ENCODE results near the gene TMEM217.

DNA sequence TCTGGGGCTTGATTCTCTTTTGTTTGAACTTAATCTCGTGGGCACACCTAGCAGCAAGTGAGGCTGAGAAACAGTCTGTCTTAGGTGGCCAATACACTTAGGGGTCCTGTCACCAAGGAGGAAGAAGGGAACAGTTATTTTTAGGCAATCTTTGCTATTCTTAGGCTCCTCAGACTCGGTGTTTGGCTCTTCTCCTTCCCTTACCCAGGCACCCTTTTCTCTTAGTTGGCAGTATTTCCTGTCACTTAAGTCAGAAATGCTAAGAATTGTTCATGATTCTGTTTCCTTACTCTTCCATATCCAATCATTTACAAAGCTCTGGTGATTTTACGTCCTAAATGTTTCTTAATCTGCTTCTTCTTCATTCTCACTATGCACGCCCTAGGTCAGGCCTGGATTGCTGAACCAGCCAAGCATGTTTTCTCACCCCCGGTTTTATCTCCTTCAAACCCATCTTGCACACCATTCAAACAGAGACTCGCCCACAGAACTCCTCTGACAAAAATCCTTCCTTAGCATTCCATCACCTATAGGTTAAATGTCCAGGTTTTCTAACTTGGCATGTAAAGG, 45.2 kb upstream of the TMEM217 start:
- TF ChIP-seq CTCF (IDR thresholded peaks at IDR 0.05) (no peak), EZH2 (IDR thresholded peaks at IDR 0.05; ENCODE audit: borderline replicate concordance, insufficient read depth, low read depth, low read length, poor library complexity, severe bottlenecking) (no peak)

Data from B cell (primary cell).